SKM-1 treated with dmso at 0.1 percent for 144 hours (cell line): ENCODE results near the gene WNT8B.
A peak's percentile ranks its signal among the peaks of the same experiment; 100 is the strongest.

Experiments used
- DNase-seq: peaks from one replicate; lab custom pipeline; 2025; ENCODE audit not compliant: unreplicated experiment; lab: John Stamatoyannopoulos, UW

WNT8B gene

DNA sequence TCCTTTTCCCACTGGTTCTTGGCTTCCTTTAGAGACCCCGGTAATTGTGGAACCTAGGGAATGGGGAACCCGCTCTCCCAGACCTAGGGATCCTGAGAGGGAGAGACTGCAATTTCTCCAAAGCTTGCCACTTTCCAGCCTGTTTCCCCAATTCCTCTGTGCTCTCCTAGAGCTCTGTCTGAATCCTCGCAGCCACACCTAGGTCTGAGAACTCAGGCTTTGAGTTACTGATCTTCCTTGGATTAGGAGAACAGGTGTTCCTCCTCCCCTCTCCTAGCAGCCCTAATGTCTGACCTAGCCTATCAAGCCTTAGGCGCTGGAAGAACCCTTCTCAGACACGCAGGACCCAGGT is 20.0 kb downstream of the WNT8B start:
- no peak for DNase-seq

DNA sequence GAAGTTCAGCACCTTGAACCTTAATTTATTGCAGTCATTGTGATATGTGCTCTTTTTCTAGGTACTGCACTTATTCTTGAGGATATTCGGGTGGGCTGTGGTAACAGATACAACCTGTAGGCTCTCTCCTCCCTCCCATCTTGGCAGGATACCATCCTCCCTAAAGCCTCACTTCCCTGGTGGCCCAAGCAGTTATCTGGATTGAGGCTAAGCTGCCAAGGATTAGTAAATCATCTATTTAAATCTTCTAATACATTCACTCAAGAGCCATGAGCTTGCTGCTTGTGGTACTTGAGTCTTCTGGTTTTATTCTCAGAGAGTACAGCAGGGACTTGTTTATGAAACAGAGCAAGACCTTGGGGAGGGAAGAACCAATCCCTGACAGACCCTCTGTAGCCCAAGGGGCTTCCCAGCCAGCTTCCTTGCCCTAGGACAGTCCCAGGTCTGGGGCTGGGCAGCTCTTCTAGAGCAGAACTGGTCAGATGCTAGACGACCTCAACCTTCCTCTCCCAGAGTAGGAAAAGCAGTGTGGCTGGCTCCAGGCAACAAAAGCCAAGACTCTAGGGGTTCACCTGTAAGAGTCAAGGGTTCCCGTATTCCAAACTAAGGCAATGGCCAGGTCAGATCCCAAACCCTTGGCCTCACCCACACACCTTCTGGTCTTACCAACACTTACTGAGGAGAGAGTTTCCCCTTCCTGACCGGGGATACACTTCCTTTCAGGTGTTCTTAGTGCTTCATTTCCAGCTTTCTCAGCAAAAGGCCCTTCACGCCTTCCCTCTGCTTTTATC is 21.3 kb downstream of the WNT8B start:
- no peak for DNase-seq

DNA sequence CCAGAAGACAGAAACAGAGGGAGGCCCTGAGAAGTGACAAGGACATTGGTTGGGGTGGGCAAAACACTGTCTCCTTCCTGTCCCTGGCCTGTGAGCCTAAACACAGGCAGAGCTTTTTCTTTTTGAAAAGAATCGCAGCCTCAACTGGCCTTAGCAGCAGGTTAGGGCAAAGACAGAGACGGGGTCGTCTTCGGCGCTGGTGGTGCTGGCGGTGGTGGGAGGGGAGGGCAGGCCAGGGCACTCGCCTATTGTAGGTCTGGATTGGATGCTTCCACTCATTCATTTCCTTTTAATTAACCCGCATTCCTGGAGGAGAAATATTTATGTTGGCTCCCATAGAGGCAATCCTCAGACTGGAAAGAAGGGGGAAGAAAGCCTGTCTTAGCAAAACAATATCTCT is 22.6 kb downstream of the WNT8B start:
- DNase-seq = no peak

DNA sequence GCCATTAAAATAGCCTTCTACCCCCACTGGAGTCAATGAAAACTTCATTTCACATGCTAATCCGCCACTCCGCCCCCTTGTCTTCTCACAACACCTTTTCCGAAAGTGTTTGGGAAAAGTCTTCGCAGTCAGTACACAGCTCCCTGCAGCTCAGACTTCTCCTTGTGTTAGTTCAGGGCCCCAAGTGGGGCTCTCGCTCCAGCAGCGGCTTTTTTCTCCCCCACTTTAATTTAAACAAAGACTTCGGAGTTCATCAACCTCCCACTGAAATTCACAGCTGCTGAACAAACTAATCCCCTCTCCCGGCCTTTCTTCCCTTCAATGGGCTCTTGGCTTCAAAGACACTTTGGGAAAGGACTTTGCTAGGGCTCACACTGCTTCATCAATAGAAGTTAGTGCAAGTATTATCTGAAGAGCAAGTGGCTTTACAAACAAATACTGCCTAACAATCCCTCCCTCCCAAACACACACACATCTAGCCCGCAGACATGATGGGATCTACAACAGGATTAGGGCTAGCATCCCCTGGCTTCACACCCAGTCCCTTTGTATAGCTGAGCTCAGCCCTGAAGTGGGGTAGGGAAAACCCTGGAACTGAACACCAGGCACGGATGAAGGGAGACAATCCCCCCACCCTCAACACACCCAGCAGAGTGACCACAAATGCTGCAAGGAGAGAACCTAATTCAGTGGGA is 23.1 kb downstream of the WNT8B start:
- DNase-seq = no peak

DNA sequence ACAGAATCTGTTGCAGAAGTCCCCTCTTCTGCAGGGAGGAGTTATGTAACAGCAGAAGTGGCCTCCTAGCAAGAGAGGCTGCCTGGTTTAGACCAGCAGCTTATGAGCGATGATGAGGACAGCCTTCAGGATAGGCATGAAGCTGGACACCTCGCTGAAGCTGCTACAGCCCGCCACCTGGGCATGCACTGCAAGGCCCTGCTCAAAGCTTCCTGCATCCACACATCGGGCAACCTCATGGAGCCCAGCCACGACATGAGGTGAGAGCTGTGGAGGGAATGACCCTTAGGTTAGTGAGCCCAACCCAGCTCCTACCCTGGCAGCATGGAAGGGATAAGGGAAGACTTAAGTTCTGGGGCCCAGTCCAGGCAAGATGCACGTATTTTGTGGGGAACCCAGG is 24.7 kb downstream of the WNT8B start:
- DNase-seq = no peak

DNA sequence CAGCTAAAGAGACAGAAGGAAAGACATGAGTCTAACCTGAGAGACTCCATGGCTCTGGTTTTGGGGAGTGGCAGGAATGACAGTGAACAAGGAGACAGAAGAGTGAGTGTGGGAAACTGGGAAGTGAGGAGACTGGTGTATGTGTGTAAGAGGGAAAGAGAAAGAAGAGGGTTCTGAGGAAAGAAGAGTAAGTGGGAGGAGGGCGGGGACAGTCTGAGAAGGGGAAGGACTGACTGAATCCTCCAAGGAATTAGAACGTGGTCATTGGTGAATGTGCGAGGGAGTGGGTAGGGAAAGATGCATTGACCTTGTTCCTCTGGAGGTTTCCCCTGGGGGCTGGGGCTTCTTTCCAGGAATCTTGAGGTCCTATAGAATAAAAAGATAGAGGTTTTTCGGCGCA is 26.6 kb downstream of the WNT8B start:
- no peak for DNase-seq

DNA sequence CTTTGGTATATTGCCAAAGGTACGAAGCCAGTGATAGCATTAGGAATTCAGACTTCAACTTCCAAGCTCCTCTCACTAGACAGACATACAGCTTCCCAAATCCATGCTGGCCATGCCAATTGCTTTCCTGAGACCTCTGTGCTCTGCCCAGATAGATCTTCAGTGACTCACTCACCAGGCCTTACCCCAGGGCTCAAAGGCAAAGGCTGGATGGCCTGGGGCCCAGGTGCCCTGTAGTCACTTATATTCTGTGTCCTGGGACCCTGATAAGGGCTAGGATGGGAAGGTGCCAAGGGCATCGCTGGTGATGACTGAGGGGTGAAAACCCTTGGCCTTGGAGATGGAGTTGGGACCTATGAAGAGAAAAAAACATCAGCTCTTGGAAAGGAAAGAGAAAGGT is 27.7 kb downstream of the WNT8B start:
- no peak for DNase-seq

DNA sequence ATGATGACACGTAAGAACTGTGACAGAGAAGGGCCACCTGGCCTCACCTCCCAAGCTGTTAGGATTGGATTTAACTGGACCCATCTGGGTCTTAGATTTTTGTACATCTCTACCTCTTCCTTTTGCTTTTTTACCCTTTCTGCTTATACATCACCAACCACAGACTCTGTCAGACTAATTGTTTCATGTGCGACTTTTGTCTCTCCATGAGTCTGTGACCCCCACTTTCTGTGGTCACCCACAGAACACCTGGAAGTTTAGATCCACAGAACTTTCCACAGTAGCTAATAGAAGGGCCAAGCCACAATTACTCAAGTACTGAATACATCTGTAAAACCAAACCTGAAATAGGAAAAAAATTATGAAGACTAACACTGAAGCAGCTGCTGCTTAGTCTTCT is 33.8 kb downstream of the WNT8B start:
- no peak for DNase-seq

DNA sequence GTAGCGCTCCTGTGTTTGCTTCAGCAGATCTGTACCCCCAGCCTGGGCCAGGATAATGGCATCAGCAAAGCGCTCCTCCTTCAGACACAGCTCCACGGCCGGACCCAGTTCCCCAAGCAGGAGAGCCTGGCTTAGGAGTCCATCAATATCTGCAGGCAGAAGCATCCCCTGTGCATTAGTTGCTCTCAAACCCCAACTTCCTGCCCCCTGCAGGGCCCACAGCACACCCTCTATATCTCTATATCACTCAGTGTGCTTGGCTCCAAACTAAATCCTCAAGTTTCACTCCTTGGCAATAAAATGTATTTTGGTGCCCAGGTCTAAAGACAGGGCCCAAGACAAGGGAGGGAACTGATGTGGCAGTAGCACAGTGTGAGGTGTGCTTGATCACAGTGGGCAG is 35.2 kb downstream of the WNT8B start:
- no peak for DNase-seq

DNA sequence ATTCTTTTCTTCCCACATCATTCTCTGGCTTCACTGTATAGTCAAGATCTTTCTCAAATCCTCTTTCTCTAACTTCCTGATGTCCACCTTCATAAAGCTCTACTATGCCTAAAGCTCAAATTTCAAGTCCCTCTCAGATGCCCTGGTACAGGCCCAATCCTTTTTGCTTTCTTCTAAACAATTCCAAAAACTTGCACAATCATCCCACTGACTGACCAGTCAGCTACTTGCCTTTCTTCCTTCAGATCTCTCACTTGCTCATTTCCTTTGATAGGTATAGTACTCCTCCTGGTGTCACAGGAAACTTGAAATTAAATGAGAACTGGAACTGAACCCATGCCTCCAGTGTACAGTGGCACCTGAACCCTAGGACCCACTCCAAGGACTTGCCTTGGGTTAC is 38.6 kb downstream of the WNT8B start:
- no peak for DNase-seq

DNA sequence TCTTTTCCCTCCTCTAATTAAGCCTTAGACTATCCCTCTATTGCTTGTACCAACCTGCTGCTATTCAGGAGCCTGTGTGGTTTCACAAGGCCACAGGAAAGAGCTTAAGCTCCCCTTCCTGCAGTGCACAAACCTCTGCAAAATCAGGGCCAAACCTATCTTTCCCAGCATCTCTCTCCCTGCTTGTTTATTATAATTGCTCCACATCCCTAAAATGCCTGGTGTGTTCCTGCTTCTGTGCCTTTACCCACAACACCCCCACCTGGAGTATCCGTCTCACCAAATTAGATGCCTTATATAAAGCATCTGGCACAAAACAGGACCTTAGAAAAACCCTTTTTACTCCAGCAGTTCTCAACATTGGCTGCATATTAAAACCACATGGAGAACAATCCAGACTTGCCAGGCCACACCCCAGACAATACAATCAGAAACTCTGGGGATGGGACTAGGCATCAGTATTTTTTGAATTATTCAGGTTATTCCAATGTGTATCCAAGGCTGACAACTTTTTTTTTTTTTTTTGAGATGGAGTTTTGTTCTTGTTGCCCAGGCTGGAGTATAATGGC is 40.2 kb downstream of the WNT8B start:
- DNase-seq = no peak

DNA sequence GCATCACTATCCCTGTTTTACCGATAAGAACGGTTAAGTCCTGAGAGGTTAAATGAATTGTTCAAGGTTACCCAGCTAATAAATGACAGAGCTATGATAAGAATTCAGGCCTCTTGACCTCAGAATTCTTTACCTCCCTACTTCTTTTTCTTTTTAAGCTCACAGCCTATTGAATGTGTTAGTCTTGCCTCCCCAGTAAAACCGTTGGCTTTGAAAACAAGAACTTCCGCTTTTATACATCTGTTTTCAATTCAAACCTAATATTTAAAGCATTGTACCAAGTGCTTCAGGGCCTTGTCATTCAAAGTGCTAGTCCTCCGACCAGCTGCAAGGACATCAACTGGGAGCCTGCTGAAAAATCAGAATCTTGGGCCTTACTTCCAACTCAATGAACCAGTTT is 41.3 kb downstream of the WNT8B start:
- no peak for DNase-seq

DNA sequence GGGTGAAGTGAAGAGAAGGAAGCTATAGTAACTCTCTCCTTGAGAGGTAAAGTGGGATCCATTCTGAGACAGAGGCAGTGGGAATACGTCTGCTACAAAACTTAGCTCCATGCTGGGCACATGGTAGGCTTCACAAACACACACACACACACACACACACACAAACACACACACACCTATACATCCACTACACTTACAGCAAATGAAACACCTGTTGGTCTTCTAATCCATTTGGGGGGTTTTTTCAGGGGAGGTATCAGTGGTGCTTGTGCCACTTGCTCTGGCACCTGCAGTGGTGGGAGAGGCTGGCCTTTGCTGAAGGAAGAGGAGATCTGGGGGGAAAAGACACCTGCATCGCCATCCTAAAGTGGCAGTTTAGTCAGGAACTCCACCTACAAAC is 42.4 kb downstream of the WNT8B start:
- DNase-seq = no peak

DNA sequence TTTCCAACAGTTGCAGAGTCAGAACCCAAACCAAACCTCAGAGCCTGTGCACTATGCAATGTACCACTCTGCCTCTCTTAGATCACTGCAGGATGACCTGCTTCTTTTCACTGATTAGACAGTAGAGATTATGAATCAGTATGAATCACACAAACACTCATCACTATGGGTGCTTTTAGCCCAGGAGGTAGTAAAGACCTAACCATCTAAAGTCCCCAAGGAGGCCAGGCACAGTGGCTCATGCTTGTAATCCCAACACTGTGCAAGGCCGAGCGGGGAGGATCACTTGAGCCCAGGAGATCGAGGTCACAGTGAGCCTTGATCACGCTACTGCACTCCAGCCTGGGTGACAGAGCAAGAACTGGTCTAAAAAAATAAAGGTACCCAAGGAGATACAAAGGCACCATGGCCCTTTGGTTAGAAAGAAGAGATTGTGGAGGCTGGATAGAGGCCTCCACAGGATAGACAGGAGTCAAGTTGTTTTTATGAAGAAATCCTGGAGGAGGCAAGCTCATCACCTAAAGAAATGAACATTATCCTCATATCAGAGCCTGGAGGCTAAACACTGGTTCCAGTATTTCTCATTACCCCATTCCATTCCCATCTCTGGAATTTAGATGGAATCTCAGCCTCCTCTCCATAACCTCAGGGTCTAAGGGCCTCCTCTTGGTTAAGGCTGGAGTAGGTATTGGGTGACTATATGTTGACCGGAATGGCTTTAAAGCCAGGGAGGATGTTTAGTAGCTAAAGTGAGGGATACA is 44.0 kb downstream of the WNT8B start:
- no peak for DNase-seq

DNA sequence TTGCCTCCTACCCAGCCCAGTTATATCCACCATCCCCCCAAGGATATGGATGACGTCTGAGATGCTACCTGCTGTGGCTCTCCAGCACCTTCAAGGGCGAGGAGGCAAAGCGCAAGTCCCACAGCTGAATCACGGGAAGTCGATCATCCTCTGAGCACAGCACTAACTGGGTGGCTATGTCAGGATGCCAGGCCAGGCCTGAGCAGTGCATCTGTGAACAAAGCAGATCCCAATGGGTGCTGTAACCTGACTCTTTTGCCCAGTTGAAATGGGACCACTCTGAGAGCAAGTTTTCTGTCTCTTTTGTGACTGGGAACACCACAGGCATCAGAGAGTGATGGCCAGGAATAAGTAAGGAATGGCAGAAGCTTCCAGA is 44.5 kb downstream of the WNT8B start:
- DNase-seq = no peak

DNA sequence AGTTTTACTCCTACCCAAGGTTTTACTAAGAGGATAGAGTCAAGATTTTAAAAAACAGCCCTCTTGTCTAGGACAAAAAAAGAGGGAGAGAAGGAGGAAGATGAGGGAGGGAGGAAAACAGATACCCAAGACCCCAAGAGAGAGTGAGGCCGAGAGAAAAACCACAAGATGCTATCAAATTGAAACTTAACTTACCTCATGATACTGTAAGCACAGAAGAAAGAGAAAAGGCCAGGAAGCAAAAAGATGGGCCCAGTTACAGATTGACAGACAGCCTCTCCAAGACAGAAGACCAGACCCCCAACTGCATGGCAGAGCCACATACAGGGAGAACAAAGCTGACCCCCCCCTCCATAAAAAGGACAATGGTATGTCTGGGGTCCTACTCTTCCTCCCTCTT is 45.5 kb downstream of the WNT8B start:
- no peak for DNase-seq

DNA sequence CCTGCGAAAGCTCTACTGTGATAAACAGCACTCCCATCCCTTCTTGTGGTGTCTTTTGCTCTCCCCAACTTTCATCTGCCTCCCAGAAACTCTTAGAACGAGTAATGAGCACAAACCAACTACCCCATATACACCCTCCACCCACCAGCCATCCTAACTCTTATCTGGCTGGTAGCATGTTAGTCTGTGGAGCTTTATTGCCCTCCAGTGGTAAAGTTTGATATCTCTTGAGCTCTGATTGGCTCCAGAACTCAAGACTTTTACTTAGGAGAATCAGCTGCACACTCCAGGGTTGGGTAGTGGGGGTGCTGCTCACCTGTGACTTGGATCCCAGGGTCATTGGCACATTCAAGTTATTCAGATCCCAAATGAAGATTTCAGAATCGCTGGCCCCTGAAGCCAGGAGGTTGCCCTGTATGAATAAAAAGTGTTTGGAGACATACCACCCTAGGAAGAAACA is 45.9 kb downstream of the WNT8B start:
- peak; percentile 44 for DNase-seq

DNA sequence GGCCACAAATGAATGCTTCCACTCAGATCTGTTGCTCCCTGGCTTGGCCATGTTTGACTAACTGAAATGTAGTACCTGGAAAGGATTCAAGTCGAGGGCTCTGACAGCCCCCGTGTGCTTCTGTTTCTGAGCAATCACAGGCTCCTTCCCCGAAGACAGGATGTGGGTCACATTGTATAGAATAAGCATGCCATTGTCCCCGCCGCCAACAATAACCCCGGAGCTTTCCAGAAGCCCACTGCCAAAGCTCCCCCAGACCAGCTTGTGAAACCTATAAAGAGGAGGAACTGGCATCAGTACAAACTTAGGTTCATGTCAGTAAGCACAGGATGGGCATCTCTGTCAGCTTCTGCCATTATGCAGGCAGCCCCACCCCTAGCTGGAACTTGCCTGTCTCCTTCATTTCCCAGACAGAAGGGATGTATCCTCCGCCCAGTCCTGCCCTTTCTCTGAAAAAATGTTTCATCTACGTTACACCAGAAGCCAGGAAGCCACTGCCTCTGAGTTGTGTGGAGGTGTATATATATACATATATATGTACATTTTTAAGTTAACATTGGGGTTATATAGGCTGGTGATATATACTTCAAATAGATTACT is 46.5 kb downstream of the WNT8B start:
- no peak for DNase-seq

DNA sequence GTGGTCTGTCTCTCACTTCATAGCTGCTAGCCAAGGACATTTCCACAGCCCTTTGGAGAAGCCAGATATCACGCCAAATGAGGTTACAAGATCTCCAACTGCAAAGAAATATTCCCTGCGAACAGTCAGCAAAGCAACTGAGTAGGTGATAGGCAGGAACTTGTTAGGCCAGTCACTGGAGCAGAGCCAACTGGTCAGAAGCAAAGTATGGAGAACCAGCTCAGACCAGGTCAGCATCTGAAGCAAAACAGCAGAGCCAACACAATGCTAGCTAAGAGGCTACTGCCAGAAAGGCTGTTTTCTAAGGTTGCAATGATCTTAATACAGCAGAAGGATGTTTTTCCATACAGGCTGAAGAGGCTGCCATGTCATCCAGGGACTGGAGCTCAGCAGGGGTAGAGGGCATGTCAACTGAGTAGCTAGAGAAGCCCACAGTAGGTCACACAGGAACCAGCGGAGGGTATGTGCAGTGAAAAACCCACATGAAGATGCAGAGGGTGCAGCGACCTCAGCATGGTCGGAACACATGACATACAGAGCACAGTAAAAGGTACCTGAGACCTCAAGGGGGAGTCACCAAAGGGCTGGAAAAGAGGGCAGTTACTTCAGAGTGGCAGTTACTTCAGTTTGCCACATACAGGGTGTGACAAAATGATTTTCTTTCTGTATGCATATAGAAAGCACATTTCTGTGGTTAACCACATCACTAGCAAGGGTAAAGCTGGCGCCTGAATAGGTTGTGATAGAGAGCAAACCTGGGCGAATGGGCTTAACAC is 47.9 kb downstream of the WNT8B start:
- peak; percentile 41 for DNase-seq

DNA sequence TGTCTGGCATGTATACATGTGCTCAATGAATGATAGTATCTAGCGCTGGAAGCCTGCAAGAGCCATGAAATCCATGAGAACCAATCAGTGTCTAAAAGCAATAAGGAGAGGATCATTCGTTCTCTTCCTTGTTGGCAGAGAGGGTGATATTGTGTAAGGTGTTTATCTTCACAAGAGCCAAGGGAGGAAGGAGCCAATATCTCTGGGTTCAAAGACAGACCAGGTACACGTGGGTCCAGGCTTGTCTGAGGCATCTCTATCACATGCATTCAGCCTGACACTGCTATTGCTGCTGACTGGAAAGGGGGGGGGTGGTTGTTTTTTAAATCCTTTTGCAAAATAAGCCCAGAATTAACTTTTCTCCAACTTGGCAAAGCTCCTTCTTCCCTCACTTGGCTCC is 52.8 kb downstream of the WNT8B start:
- no peak for DNase-seq

DNA sequence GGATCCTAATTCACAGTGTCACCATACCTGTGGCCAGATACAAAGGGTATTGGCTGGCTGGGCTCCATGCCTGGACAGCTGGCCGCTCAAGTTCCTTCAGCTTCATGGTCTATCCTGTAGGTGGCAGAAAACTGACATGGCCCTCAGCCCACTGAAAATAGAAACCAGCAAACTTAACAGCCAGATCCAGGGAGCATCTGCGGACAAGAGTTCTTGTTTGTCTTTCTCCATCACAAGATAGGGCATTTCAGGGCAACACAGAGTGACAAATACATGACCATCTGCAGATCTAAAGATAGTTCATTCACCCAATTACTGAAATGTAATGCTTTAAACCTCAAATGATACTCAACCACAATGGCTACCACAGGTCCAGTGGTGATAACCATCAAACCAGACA is 54.0 kb downstream of the WNT8B start:
- DNase-seq = no peak
